Right ventricle myocardium superior (tissue), 1 donor: ENCODE measurements around the gene PCDHA5. TPM values are rescaled to one million over a fixed set of nuclear protein-coding genes. Genes with fewer than 3 reads are reported as not detected.
A peak's percentile ranks its signal among the peaks of the same experiment; 100 is the strongest.
"Not testable (repeated sequence)": the region's sequence is repeated elsewhere in the genome, so short reads cannot be mapped to it uniquely, and the experiment has no call there.

Experiments
- ATAC-seq: fragments of 200-7000 bp; cut with Tn5 transposase; one replicate; pipeline ENCODE4 v1.9.1; 2020; ENCODE audit warnings: mild to moderate bottlenecking; ENCODE audit not compliant: poor library complexity
- DNase-seq: peaks from one replicate; pipeline ENCODE4 v3.0.0-alpha.2; 2020
- intact Hi-C: fragments of 100-400 bp; cut with DNase I; formaldehyde crosslinking; loops from one replicate; pipeline ENCODE4 v1.11.2; 2022
- total RNA-seq: library from RNA; stranded (reverse); fragmentation: NEBNext Ultra II Directional; extraction: Animal tissue kit (Norgen Biotek cat#: 25700); gene quantifications from one replicate; pipeline ENCODE4 v1.2.1, GENCODE V29; 2021
- donor health status: DM: no; HTN: yes; CAD: no; lungs with severe emphysema.

Gene PCDHA5
- total RNA-seq, 1 donor from 2014 or later = not detected

- ATAC-seq (no peak), DNase-seq (peak; percentile 39)
- intact Hi-C loops = no loop called here
Measured at GRCh38 chr5:140808889-140809291, 12.5 kb upstream of the PCDHA5 start.

DNA sequence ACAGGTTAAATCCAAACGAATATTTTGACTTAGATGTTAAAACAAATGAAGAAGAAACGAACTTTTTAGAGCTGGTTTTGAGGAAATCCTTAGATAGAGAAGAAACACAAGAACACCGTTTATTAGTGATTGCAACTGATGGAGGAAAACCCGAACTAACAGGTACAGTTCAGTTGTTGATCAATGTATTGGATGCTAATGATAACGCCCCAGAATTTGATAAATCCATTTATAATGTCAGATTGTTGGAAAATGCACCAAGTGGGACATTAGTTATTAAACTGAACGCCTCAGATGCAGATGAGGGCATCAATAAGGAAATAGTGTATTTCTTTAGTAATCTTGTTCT, 842 bp downstream of the PCDHA5 start:
- intact Hi-C loops = no loop called here
- DNase-seq (no peak), ATAC-seq (no peak)

GRCh38 chr5:140822969-140823368, 1.6 kb downstream of the PCDHA5 start:
- ATAC-seq, DNase-seq, intact Hi-C loops: not testable (repeated sequence)

DNA sequence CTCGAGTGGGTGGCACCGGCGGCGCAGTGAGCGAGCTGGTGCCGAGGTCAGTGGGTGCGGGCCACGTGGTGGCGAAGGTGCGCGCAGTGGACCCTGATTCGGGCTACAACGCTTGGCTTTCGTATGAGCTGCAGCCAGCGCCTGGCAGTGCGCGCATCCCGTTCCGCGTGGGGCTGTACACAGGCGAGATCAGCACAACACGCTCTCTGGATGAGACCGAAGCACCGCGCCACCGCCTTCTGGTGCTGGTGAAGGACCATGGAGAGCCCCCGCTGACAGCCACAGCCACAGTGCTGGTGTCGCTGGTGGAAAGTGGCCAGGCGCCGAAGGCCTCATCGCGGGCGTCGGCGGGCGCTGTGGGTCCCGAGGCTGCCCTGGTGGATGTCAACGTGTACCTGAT, 2.1 kb downstream of the PCDHA5 start:
- DNase-seq = peak; percentile 34
- intact Hi-C loops = no loop called here
- no peak for ATAC-seq

- no peak for ATAC-seq
- no peak for DNase-seq
- intact Hi-C loops = no loop called here
Measured at GRCh38 chr5:140827704-140828361, 6.4 kb downstream of the PCDHA5 start, which contains the start of gene PCDHA6. TSS of gene PCDHA6 (plus strand) at chr5:140827960. CDS start at chr5:140828092, 132 bp downstream.

- intact Hi-C loops = no loop called here
Measured at GRCh38 chr5:140828362-140828737, 6.9 kb downstream of the PCDHA5 start.

DNA sequence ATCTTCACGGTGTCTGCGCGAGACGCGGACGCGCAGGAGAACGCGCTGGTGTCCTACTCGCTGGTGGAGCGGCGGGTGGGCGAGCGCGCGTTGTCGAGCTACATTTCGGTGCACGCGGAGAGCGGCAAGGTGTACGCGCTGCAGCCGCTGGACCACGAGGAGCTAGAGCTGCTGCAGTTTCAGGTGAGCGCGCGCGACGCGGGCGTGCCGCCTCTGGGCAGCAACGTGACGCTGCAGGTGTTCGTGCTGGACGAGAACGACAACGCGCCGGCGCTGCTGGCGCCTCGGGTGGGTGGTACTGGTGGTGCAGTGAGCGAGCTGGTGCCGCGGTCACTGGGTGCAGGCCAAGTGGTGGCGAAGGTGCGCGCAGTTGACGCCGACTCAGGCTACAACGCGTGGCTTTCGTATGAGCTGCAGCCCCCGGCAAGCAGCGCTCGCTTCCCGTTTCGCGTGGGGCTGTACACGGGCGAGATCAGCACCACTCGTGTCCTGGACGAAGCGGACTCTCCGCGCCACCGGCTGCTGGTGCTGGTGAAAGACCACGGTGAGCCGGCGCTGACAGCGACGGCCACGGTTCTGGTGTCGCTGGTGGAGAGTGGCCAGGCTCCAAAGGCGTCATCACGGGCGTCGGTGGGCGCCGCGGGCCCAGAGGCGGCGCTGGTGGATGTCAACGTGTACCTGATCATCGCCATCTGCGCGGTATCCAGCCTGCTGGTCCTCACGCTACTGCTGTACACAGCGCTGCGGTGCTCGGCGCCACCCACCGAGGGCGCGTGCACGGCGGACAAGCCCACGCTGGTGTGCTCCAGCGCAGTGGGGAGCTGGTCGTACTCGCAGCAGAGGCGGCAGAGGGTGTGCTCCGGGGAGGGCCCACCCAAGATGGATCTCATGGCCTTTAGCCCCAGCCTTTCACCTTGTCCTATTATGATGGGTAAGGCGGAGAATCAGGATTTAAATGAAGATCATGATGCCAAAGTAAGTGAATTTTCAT, 8.4 kb downstream of the PCDHA5 start:
- ATAC-seq, DNase-seq, intact Hi-C loops: not testable (repeated sequence)

More at GRCh38 chr5:140828362-140828737, 6.9 kb downstream of the PCDHA5 start:
- ATAC-seq (no peak), DNase-seq (no peak)

DNA sequence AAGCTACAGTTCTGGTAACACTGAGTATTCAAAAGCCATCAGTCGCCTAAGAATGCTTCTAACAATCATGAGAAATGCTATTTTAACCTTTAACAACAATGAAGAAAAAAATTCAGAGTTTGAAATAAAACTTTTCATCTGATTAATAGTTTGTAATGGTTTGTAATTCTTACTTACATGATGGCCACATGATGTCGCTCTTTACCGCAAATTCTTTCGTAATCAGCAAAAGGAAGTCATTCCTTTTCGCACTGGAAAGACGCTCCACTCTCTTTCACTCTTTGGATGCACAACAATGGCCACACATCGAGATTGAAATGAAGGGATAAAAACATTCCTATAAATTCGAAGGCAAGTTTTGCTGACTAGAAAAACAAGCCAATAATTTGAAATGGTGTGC, 12.6 kb downstream of the PCDHA5 start, which contains the start of gene PCDHA7:
Gene PCDHA7, plus strand, starts transcription at position 277 of the 400 bp plus-strand sequence. Its CDS starts 115 bp downstream, at position 392.
- no peak for ATAC-seq
- DNase-seq = no peak
- intact Hi-C loops = no loop called here

DNA sequence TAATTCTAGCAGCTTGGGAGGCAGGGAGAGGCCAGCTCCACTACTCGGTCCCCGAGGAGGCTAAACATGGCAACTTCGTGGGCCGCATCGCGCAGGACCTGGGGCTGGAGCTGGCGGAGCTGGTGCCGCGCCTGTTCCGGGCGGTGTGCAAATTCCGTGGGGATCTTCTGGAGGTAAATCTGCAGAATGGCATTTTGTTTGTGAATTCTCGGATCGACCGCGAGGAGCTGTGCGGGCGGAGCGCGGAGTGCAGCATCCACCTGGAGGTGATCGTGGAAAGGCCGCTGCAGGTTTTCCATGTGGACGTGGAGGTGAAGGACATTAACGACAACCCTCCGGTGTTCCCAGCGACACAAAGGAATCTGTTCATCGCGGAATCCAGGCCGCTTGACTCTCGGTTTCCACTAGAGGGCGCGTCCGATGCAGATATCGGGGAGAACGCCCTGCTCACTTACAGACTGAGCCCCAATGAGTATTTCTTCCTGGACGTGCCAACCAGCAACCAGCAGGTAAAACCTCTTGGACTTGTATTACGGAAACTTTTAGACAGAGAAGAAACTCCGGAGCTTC, 13.1 kb downstream of the PCDHA5 start:
- intact Hi-C loops, DNase-seq: not testable (repeated sequence)

DNA sequence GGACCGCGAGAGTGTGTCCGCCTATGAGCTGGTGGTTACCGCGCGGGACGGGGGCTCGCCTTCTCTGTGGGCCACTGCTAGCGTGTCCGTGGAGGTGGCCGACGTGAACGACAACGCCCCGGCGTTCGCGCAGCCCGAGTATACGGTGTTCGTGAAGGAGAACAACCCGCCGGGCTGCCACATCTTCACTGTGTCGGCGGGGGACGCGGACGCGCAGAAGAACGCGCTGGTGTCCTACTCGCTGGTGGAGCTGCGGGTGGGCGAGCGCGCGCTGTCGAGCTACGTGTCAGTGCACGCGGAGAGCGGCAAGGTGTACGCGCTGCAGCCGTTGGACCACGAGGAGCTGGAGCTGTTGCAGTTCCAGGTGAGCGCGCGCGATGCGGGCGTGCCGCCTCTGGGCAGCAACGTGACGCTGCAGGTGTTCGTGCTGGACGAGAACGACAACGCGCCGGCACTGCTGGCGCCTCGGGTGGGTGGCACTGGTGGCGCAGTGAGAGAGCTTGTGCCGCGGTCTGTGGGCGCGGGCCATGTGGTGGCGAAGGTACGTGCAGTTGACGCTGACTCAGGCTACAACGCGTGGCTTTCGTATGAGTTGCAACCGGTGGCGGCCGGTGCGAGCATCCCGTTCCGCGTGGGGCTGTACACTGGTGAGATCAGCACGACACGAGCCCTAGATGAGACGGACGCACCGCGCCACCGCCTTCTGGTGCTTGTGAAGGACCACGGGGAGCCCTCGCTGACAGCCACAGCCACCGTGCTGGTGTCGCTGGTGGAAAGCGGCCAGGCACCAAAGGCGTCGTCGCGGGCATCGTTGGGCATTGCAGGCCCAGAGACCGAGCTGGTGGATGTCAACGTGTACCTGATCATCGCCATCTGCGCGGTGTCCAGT, 14.5 kb downstream of the PCDHA5 start:
- ATAC-seq (no peak), DNase-seq (peak; percentile 33)
- intact Hi-C loops = no loop called here

More for the DNA sequence above, 13.1 kb downstream of the PCDHA5 start:
- ATAC-seq = not testable (repeated sequence)

- intact Hi-C loops = no loop called here
- DNase-seq = no peak
- no peak for ATAC-seq
Measured at GRCh38 chr5:140840978-140841962, 19.9 kb downstream of the PCDHA5 start, which contains the start of gene PCDHA8. TSS of gene PCDHA8 (plus strand) at chr5:140841187. CDS start at chr5:140841322, 135 bp downstream.

GRCh38 chr5:140842798-140843733, 21.7 kb downstream of the PCDHA5 start:
- no peak for DNase-seq
- no peak for ATAC-seq
- intact Hi-C loops = no loop called here

GRCh38 chr5:140848139-140849102, 27.0 kb downstream of the PCDHA5 start, which contains the start of gene PCDHA9:
TSS of gene PCDHA9 (plus strand) at chr5:140848382. CDS start at chr5:140848496, 114 bp downstream.
- ATAC-seq, intact Hi-C loops, DNase-seq: not testable (repeated sequence)

DNA sequence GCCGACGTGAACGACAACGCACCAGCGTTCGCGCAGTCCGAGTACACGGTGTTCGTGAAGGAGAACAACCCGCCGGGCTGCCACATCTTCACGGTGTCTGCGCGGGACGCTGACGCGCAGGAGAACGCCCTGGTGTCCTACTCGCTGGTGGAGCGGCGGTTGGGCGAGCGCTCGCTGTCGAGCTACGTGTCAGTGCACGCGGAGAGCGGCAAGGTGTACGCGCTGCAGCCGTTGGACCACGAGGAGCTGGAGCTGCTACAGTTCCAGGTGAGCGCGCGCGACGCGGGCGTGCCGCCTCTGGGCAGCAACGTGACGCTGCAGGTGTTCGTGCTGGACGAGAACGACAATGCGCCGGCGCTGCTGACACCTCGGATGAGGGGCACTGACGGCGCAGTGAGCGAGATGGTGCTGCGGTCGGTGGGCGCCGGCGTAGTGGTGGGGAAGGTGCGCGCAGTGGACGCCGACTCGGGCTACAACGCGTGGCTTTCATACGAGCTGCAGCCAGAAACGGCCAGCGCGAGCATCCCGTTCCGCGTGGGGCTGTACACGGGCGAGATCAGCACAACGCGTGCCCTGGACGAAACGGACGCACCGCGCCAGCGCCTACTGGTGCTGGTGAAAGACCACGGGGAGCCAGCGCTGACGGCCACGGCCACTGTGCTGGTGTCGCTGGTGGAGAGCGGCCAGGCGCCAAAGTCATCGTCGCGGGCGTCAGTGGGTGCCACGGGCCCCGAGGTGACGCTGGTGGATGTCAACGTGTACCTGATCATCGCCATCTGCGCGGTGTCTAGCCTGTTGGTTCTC, 28.6 kb downstream of the PCDHA5 start:
- DNase-seq, intact Hi-C loops, ATAC-seq: not testable (repeated sequence)
